Tibial artery (tissue), 4 donors: ENCODE measurements around the gene MAML2.
"Not testable (repeated sequence)": the region's sequence is repeated elsewhere in the genome, so short reads cannot be mapped to it uniquely, and the experiment has no call there.

Source experiments
- DNase-seq, 2 donors: peaks; one replicate each; pipeline ENCODE4 v3.0.0-alpha.2; 2019
- H3K27ac ChIP-seq, 2 donors: fragments of 200-600 bp; sonication (generic) in 1 of 2; 1 replicate in 1 of 2; 2 replicates in 1 of 2; pipeline ENCODE4 v1.5.1; 2018 to 2019; ENCODE audit warnings: mild to moderate bottlenecking in 1 of 2
- H3K27me3 ChIP-seq, 2 donors: fragments of 200-600 bp; sonication (generic) in 1 of 2; one replicate each; pipeline versions ENCODE4 v1.5.1 to v1.6.0; 2016 to 2019
- H3K36me3 ChIP-seq, 3 donors: fragments of 200-600 bp; sonication (generic) in 2 of 3; one replicate each; pipeline ENCODE4 v1.5.1; 2016 to 2019; ENCODE audit warnings: mild to moderate bottlenecking in 2 of 3
- H3K4me1 ChIP-seq, 4 donors: fragments of 200-600 bp; sonication (generic) in 2 of 4; 1 replicate in 3 of 4; 2 replicates in 1 of 4; pipeline ENCODE4 v1.5.1; 2016 to 2019
- H3K4me3 ChIP-seq, 2 donors: fragments of 200-600 bp; sonication (generic) in 1 of 2; 1 replicate in 1 of 2; 2 replicates in 1 of 2; pipeline ENCODE4 v1.5.1; 2018 to 2019; ENCODE audit warnings: mild to moderate bottlenecking in 2 of 2
- H3K9me3 ChIP-seq, 3 donors: fragments of 200-600 bp; sonication (generic) in 1 of 3; one replicate each; pipeline ENCODE4 v1.5.1; 2016 to 2019
- CTCF ChIP-seq, 2 experiments: fragments of 200-600 bp in 1 of 2; fragments of 450-650 bp in 1 of 2; IDR thresholded peaks; one replicate each; pipeline ENCODE4 v1.5.1; 2017 to 2019; ENCODE audit warnings: antibody characterized with exemption in 2 of 2, mild to moderate bottlenecking in 1 of 2, moderate library complexity in 1 of 2
- intact Hi-C: fragments of 100-400 bp; cut with DNase I; formaldehyde crosslinking; loops from one replicate; pipeline ENCODE4 v1.15.0; 2023; ENCODE audit warnings: low total_unique reads

Gene MAML2

GRCh38 chr11:96186806-96187205 lies 156.2 kb downstream of the MAML2 start:
- no peak for TF ChIP-seq CTCF (IDR thresholded peaks at IDR 0.05)
- DNase-seq: no peak
- Histone ChIP-seq H3K27ac (peak overlapping the region; percentile 46 to 50), H3K4me1 (peaks cover 0 to 35% (median 14%) of the 10 kb centered on the region in 4 donors), H3K4me3 (no peak overlapping the region), H3K9me3 (no peaks in the 10 kb centered on the region), H3K36me3 (no peaks in the 10 kb centered on the region), H3K27me3 (no peaks in the 10 kb centered on the region)
- intact Hi-C loops: no loop called here

- no peaks in the 10 kb centered on the region for H3K36me3 ChIP-seq
- TF ChIP-seq CTCF (IDR thresholded peaks at IDR 0.05): no peak
- no peak overlapping the region for H3K4me3 ChIP-seq
- peaks cover 0 to 35% (median 14%) of the 10 kb centered on the region in 4 donors for H3K4me1 ChIP-seq
- no peaks in the 10 kb centered on the region for H3K27me3 ChIP-seq
- H3K27ac ChIP-seq: no peak overlapping the region
- intact Hi-C loops: no loop called here
- no peak for DNase-seq
- no peaks in the 10 kb centered on the region for H3K9me3 ChIP-seq
Measured at GRCh38 chr11:96185220-96185768, 157.7 kb downstream of the MAML2 start.

GRCh38 chr11:96180937-96181336 lies 162.1 kb downstream of the MAML2 start:
- peaks cover 0 to 10% (median 0%) of the 10 kb centered on the region in 3 donors for H3K36me3 ChIP-seq
- H3K27me3 ChIP-seq, intact Hi-C loops, H3K27ac ChIP-seq, H3K9me3 ChIP-seq, DNase-seq, H3K4me3 ChIP-seq, H3K4me1 ChIP-seq: not testable (repeated sequence)

GRCh38 chr11:96180341-96180740 lies 162.7 kb downstream of the MAML2 start:
- no peaks in the 10 kb centered on the region for H3K27me3 ChIP-seq
- no peaks in the 10 kb centered on the region for H3K4me1 ChIP-seq
- intact Hi-C loops: no loop called here
- TF ChIP-seq CTCF (IDR thresholded peaks at IDR 0.05): no peak
- no peak for DNase-seq
- H3K27ac ChIP-seq: no peak overlapping the region
- no peak overlapping the region for H3K4me3 ChIP-seq
- peaks cover 0 to 10% (median 0%) of the 10 kb centered on the region in 3 donors for H3K36me3 ChIP-seq
- H3K9me3 ChIP-seq: no peaks in the 10 kb centered on the region

- H3K4me3 ChIP-seq: no peak overlapping the region
- no peak overlapping the region for H3K27ac ChIP-seq
- H3K4me1 ChIP-seq: no peaks in the 10 kb centered on the region
- no peaks in the 10 kb centered on the region for H3K27me3 ChIP-seq
- DNase-seq: no peak
- intact Hi-C loops: no loop called here
- no peak for TF ChIP-seq CTCF (IDR thresholded peaks at IDR 0.05)
- H3K36me3 ChIP-seq: peaks cover 0 to 10% (median 0%) of the 10 kb centered on the region in 3 donors
- no peaks in the 10 kb centered on the region for H3K9me3 ChIP-seq
Measured at GRCh38 chr11:96179905-96180304, 163.1 kb downstream of the MAML2 start.

- no peaks in the 10 kb centered on the region for H3K4me1 ChIP-seq
- intact Hi-C loops: no loop called here
- DNase-seq: no peak
- TF ChIP-seq CTCF (IDR thresholded peaks at IDR 0.05): no peak
- H3K9me3 ChIP-seq: no peaks in the 10 kb centered on the region
- no peak overlapping the region for H3K4me3 ChIP-seq
- H3K36me3 ChIP-seq: peaks cover 0 to 10% (median 0%) of the 10 kb centered on the region in 3 donors
- H3K27me3 ChIP-seq: no peaks in the 10 kb centered on the region
- H3K27ac ChIP-seq: no peak overlapping the region
Measured at GRCh38 chr11:96178887-96179279, 164.1 kb downstream of the MAML2 start.
